ENCODE measurements around the gene SNRNP48.

SNRNP48 gene, protein sequence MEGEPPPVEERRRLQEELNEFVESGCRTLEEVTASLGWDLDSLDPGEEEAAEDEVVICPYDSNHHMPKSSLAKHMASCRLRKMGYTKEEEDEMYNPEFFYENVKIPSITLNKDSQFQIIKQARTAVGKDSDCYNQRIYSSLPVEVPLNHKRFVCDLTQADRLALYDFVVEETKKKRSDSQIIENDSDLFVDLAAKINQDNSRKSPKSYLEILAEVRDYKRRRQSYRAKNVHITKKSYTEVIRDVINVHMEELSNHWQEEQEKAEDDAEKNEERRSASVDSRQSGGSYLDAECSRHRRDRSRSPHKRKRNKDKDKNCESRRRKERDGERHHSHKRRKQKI

DNA sequence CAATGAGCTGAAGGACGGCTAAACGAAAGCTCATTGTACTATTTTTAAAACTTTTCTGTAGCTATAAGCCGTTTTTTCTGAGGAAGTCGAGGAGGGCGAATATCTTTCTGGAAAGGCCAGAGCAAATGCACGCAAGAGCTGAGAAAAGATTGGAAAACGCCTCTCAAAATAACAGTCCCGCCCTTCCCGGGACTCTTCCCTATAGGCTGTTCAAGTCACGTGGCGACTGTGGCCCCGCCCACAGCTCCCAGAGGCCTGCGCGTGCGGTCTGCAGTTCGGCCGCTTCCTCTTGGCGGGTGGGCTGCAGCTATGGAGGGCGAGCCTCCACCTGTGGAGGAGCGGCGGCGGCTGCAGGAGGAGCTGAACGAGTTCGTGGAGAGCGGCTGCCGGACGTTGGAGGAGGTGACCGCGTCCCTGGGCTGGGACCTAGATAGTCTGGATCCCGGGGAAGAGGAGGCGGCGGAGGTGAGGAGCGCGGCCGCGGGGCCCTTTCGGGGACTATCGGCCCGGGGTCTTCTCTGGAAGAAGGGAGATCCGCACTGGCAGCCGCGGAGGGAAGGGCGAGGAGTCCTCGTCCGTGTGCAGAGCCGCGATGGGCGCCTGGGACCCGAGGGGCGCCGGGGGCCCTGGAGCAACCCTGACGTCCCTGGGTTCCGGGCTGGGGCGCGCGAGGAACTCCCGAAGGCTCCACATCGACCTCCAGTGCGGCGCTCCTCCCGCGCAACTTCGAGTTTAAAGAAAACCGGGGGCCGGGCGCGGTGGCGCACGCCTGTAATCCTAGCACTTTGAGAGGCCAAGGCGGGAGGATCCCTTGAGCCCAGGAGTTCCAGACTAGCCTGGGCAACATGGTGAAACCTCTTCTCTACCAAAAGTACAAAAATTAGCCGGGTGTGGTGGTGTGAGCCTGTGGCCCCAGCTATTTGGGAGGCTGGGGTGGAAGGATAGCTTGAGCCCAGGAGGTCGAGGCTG lies at the start of gene SNRNP48:
SNRNP48 (plus strand) TSS at position 250 of the 969 bp plus-strand sequence; CDS start at position 310, 60 bp downstream.
- no peak for TF ChIP-seq CTCF (IDR thresholded peaks at IDR 0.05; ENCODE audit: extremely low read depth, missing control alignments)

DNA sequence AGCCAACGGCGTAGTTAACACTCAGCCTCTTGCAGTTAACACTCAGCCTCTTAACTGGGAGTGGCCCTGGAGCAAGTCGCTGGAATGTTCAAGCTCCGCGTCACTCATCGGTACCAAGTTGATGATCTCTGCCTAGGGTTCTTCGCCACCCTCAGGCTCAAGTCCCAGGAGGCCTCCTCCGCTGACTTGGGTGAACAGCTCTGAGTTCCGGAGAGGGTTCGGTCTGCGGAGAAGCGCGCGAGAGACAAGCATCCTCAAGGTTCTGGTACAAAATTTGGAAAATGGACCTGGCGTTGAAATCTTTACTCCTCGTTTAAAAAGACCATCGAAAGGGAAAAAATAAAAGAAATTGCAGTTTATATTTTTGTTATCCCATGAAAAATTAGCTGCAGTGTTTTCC lies 49.4 kb upstream of the SNRNP48 start:
- DNase-seq (ENCODE audit: low spot score), result peak; percentile 24
- no peak for TF ChIP-seq CTCF (IDR thresholded peaks at IDR 0.05; ENCODE audit: extremely low read depth, missing control alignments)

More for the DNA sequence above, at the start of gene SNRNP48:
- peak; percentile 94 for DNase-seq (ENCODE audit: low spot score)

GRCh38 chr6:7541175-7542064 lies 48.6 kb upstream of the SNRNP48 start, which contains the start of gene DSP:
Gene DSP, plus strand, starts transcription at chr6:7541671. Its CDS starts 245 bp downstream, at chr6:7541916.
- peak; percentile 57 for DNase-seq (ENCODE audit: low spot score)
- no peak for TF ChIP-seq CTCF (IDR thresholded peaks at IDR 0.05; ENCODE audit: extremely low read depth, missing control alignments)

DNA sequence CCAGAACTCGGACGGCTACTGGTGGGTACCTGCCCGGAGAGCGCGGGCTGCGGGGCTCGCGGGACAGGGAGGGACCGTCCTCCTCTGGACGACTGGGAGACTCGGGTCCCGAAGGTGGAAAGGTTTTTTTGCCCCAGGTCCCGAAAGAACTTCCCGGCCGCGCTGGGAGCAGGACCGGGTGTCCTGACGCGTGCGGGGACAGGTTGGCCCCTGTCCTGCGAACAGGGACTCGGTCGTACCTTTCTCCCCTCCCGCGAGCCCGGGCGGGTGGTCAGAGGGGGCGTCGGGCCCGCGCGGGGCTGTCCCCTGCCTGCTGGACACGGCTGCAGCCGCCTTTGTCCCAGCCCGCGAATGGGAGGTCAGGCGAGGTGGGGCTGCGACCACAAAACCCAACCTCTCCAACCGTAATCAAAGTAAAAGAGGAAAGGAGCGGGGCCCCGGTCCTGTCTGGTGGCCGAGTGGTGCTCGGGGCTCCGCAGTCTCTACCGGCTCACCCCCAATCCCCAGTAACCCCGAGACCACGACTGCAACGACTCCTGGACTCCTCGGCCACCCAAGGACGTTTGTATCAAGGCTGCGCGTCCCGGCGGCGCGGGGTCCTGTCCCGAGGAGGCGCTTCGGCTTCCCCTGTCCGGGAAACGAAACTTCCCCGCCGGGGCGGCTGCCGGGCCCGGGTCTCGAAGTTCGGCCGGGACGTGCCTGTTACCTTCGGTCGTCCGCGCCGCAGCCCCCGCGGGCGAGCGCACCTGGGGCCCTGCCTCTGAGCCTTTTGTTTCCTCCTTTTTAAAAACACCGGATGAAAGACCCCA lies 47.7 kb upstream of the SNRNP48 start:
- peak; percentile 47 for DNase-seq (ENCODE audit: low spot score)
- TF ChIP-seq CTCF (IDR thresholded peaks at IDR 0.05; ENCODE audit: extremely low read depth, missing control alignments), result no peak

- no peak for TF ChIP-seq CTCF (IDR thresholded peaks at IDR 0.05; ENCODE audit: extremely low read depth, missing control alignments)
- peak; percentile 32 for DNase-seq (ENCODE audit: low spot score)
Measured at GRCh38 chr6:7542874-7543624, 46.9 kb upstream of the SNRNP48 start.
